Caco-2 (cell line): ENCODE data around the gene TRAF2. TPM values are rescaled to one million over a fixed set of nuclear protein-coding genes. Genes with fewer than 3 reads are reported as not detected.
A peak's percentile ranks its signal among the peaks of the same experiment; 100 is the strongest.

ENCODE experiments used
- BruUV-seq: library from RNA; stranded (reverse); fragments of 400-500 nt; replicated peaks from 2 replicates; lab custom pipeline; 2021; lab: Mats Ljungman, UMichigan
- CTCF ChIA-PET: fragments of 300-600 bp; sonication (Branson Sonifier 250); formaldehyde crosslinking; loops from one replicate; lab custom pipeline; 2022; ENCODE audit warnings: antibody characterized with exemption; lab: Charles Lee
- POLR2A ChIA-PET: fragments of 300-600 bp; sonication (Branson Sonifier 250); formaldehyde crosslinking; loops from one replicate; lab custom pipeline; 2022; ENCODE audit warnings: antibody characterized with exemption; lab: Charles Lee
- DNase-seq, 2 experiments: peaks; one replicate each; pipeline versions ENCODE4 v3.0.0 to v3.0.0-alpha.2; 2020 to 2022
- H3K27me3 ChIP-seq: replicated peaks from 2 replicates; pipeline ENCODE4 v1.6.0; 2011; ENCODE audit warnings: low read length; ENCODE audit not compliant: control insufficient read depth, insufficient read depth
- H3K36me3 ChIP-seq: 2 replicates; pipeline ENCODE4 v1.5.1; 2011; ENCODE audit warnings: low read length; ENCODE audit not compliant: control insufficient read depth, insufficient read depth
- H3K4me1 ChIP-seq: fragments of 250-450 bp; sonication (Bioruptor Pico); 2 replicates; pipeline ENCODE4 v1.5.1; 2020; ENCODE audit warnings: mild to moderate bottlenecking
- H3K4me3 ChIP-seq: 2 replicates; pipeline ENCODE4 v1.5.1; 2011; ENCODE audit warnings: low read depth, mild to moderate bottlenecking, control low read depth, low read length
- H3K9me3 ChIP-seq: fragments of 250-450 bp; sonication (Bioruptor Pico); 2 replicates; pipeline ENCODE4 v1.5.1; 2020; ENCODE audit warnings: mild to moderate bottlenecking, moderate library complexity
- H3K27ac Mint-ChIP-seq: one replicate; pipeline ENCODE4 v1.8.0; 2022; ENCODE audit warnings: mixed read lengths; ENCODE audit not compliant: unreplicated experiment
- H3K27me3 Mint-ChIP-seq: one replicate; pipeline ENCODE4 v1.8.0; 2022; ENCODE audit warnings: mixed read lengths; ENCODE audit not compliant: insufficient read depth, unreplicated experiment
- H3K36me3 Mint-ChIP-seq: one replicate; pipeline ENCODE4 v1.8.0; 2022; ENCODE audit warnings: mild to moderate bottlenecking, mixed read lengths; ENCODE audit not compliant: insufficient read depth, unreplicated experiment
- H3K4me1 Mint-ChIP-seq: one replicate; pipeline ENCODE4 v1.8.0; 2022; ENCODE audit warnings: low read depth, mixed read lengths; ENCODE audit not compliant: unreplicated experiment
- H3K4me3 Mint-ChIP-seq: one replicate; pipeline ENCODE4 v1.8.0; 2022; ENCODE audit warnings: mild to moderate bottlenecking, moderate library complexity, mixed read lengths; ENCODE audit not compliant: unreplicated experiment
- H3K9me3 Mint-ChIP-seq: one replicate; pipeline ENCODE4 v1.8.0; 2022; ENCODE audit warnings: mixed read lengths; ENCODE audit not compliant: unreplicated experiment
- intact Hi-C: fragments of 100-400 bp; cut with micrococcal nuclease; formaldehyde crosslinking; loops from one replicate; pipeline ENCODE4 v1.10.0; 2022; ENCODE audit not compliant: unreplicated experiment
- total RNA-seq: library from RNA; stranded (reverse); gene quantifications from 2 replicates; pipeline ENCODE4 v1.2.3, GENCODE V29; 2022
- TF ChIP-seq, protein P1 (sequence below), 2 experiments: fragments of 200-600 bp in 1 of 2; IDR thresholded peaks; 1 replicate in 1 of 2; 2 replicates in 1 of 2; pipeline versions ENCODE4 v1.5.1 to v1.8.0; 2011 to 2022; ENCODE audit warnings: antibody characterized with exemption in 1 of 2, control low read depth in 1 of 2, inconsistent platforms in 1 of 2, low read depth in 1 of 2, low read length in 1 of 2, mild to moderate bottlenecking in 1 of 2, moderate library complexity in 1 of 2; ENCODE audit not compliant: insufficient read depth in 1 of 2, severe bottlenecking in 1 of 2, unreplicated experiment in 1 of 2

The TRAF2 gene
- total RNA-seq, 1 experiment from 2014 or later: 41.7 TPM

DNA sequence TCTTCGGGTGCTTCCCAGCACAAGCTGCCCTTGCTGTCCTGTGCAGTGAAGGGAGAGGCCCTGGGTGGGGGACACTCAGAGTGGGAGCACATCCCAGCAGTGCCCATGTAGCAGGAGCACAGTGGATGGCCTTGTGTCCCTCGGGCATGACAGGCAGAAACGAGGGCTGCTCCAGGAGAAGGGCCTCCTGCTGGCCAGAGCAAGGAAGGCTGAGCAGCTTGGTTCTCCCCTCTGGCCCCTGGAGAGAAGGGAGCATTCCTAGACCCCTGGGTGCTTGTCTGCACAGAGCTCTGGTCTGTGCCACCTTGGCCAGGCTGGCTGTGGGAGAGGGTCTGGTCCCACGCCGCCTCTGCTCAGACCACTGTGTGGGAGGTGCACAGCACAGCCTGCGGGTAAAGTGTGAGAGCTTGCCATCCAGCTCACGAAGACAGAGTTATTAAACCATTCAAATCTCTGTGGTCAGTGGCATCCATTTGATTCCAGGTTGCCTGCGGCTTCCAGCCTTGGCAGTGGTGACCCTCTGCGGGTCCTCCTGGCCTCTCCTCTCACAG is 39.9 kb downstream of the TRAF2 start:
- BruUV-seq: TSS peak; percentile 54
- CTCF ChIA-PET: interaction anchor here (0.8 kb wide), 1 partner anchor 109 kb away, joined by 3 read pairs; no protein-coding TSS in a partner anchor
- Histone ChIP-seq H3K4me1 (no peaks in the 10 kb centered on the region), H3K9me3 (0 out of 2 replicates have a peak, but pooled peaks cover 3% of the 10 kb centered on the region), H3K4me3 (no peak overlapping the region), H3K27me3 (no peaks in the 10 kb centered on the region), H3K36me3 (peaks cover 4% of the 10 kb centered on the region; the same call in 1 of the 2 replicates)
- Mint-ChIP-seq H3K27ac (peak overlapping the region; percentile 18), H3K36me3 (peaks cover 81% of the 10 kb centered on the region), H3K9me3 (no peaks in the 10 kb centered on the region), H3K4me3 (no peak overlapping the region), H3K27me3 (no peaks in the 10 kb centered on the region), H3K4me1 (no peaks in the 10 kb centered on the region)
- intact Hi-C loops: no loop called here
- POLR2A ChIA-PET: interaction anchor here (0.5 kb wide), 1 partner anchor 78 kb away, joined by 3 read pairs; no protein-coding TSS in a partner anchor
- DNase-seq: no peak
- TF ChIP-seq, protein P1, sequence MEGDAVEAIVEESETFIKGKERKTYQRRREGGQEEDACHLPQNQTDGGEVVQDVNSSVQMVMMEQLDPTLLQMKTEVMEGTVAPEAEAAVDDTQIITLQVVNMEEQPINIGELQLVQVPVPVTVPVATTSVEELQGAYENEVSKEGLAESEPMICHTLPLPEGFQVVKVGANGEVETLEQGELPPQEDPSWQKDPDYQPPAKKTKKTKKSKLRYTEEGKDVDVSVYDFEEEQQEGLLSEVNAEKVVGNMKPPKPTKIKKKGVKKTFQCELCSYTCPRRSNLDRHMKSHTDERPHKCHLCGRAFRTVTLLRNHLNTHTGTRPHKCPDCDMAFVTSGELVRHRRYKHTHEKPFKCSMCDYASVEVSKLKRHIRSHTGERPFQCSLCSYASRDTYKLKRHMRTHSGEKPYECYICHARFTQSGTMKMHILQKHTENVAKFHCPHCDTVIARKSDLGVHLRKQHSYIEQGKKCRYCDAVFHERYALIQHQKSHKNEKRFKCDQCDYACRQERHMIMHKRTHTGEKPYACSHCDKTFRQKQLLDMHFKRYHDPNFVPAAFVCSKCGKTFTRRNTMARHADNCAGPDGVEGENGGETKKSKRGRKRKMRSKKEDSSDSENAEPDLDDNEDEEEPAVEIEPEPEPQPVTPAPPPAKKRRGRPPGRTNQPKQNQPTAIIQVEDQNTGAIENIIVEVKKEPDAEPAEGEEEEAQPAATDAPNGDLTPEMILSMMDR (IDR thresholded peaks at IDR 0.05; ENCODE audit: insufficient read depth in 1 of 2, low read depth in 1 of 2, low read length in 1 of 2, severe bottlenecking in 1 of 2, unreplicated experiment in 1 of 2): no peak

DNA sequence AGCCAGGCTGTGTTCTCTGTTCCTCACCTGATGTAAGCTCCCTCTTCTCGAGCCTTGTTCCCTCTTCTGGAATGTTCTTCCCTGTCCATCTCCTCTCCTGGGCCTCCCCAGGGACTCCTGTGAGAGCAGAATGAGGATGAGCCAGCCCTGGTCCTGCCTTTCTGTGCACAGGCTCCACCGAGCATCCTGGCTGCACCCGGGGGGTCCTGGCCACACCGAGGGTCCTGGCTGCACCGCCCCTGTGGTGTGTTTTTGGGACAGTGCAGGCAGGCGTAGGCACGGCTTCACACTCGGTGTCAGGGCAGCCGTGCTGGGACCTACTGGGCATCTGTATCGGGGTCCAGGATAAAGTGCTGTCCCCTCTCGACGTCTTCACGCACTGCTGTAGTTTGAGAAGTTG is 40.4 kb downstream of the TRAF2 start:
- Mint-ChIP-seq H3K4me3 (no peak overlapping the region), H3K9me3 (no peaks in the 10 kb centered on the region), H3K4me1 (no peaks in the 10 kb centered on the region), H3K27ac (peak overlapping the region; percentile 18), H3K36me3 (peaks cover 86% of the 10 kb centered on the region), H3K27me3 (no peaks in the 10 kb centered on the region)
- Histone ChIP-seq H3K4me3 (no peak overlapping the region), H3K4me1 (no peaks in the 10 kb centered on the region), H3K9me3 (peaks cover 8% of the 10 kb centered on the region), H3K36me3 (peaks cover 4% of the 10 kb centered on the region; the same call in 1 of the 2 replicates), H3K27me3 (no peaks in the 10 kb centered on the region)
- intact Hi-C loops: no loop called here
- no TSS peak for BruUV-seq
- CTCF ChIA-PET: interaction anchor here (0.8 kb wide), 1 partner anchor 109 kb away, joined by 3 read pairs; no protein-coding TSS in a partner anchor
- POLR2A ChIA-PET: no interaction called here
- no peak for DNase-seq
- TF ChIP-seq, protein P1 (IDR thresholded peaks at IDR 0.05; ENCODE audit: insufficient read depth in 1 of 2, low read depth in 1 of 2, low read length in 1 of 2, severe bottlenecking in 1 of 2, unreplicated experiment in 1 of 2): no peak

DNA sequence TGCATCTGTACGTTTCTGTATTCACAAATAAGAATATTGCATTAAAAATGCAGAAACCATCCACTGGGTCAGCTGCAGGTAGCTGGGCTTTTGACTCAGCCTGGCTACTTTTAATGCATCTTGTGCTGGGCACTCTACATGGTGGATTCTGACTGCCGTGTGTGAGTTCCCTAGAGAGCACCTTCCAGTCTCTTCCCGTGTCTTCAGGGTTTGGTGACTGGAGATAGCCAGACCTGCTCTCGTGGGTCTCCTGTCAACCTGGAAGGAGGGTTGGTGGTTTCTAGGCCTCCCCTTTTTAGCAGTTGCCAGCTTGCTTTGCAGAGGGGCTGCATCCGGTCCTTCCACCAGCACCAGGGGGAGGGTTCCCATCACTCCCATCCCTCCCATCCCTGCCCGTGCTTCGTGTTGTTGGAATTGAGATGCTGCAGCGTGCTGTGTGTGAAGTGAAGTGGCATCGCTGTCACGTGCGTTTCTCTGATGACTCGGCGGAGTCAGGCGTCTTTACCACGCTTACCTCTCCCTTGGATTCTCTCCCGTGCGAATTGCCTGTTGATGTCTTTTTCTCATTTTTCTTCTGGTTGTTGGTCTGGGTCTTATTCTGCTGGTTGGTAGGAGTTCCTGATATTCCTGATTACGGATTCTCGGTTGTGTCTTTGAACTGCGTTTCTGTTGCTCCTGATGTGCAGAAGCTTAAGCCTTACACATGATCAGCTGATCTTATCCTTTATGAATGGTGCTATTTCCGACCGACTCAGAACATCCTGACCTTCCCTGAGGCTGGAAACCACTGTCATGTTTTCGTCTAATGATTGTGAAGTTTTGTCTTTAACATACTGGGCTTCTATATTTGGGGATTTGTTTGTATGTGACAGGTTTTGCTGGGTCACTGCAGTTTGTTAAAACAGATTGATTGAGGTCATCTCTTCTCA is 41.3 kb downstream of the TRAF2 start:
- BruUV-seq: no TSS peak
- H3K4me3 Mint-ChIP-seq: no peak overlapping the region
- Histone ChIP-seq H3K4me1 (no peaks in the 10 kb centered on the region), H3K4me3 (no peak overlapping the region), H3K9me3 (peaks cover 11% of the 10 kb centered on the region), H3K27me3 (no peaks in the 10 kb centered on the region), H3K36me3 (peaks cover 4% of the 10 kb centered on the region; the same call in 1 of the 2 replicates)
- peaks cover 85% of the 10 kb centered on the region for H3K36me3 Mint-ChIP-seq
- H3K27ac Mint-ChIP-seq: no peak overlapping the region
- intact Hi-C loops: no loop called here
- TF ChIP-seq, protein P1 (IDR thresholded peaks at IDR 0.05; ENCODE audit: insufficient read depth in 1 of 2, low read depth in 1 of 2, low read length in 1 of 2, severe bottlenecking in 1 of 2, unreplicated experiment in 1 of 2): no peak
- ChIA-PET POLR2A (no interaction called here), CTCF (no interaction called here)
- no peaks in the 10 kb centered on the region for H3K4me1 Mint-ChIP-seq
- H3K9me3 Mint-ChIP-seq: no peaks in the 10 kb centered on the region
- no peak for DNase-seq
- H3K27me3 Mint-ChIP-seq: no peaks in the 10 kb centered on the region
